ENCODE data around the gene RUNX1. TPM values are rescaled to one million over a fixed set of nuclear protein-coding genes. Genes with fewer than 3 reads are reported as not detected.

The RUNX1 gene
- total and polyA plus RNA-seq, 2 donors (not counting 3 experiments of a cell fraction or from before 2014, with no cell fraction given) = 4.6 to 17.9 TPM

DNA sequence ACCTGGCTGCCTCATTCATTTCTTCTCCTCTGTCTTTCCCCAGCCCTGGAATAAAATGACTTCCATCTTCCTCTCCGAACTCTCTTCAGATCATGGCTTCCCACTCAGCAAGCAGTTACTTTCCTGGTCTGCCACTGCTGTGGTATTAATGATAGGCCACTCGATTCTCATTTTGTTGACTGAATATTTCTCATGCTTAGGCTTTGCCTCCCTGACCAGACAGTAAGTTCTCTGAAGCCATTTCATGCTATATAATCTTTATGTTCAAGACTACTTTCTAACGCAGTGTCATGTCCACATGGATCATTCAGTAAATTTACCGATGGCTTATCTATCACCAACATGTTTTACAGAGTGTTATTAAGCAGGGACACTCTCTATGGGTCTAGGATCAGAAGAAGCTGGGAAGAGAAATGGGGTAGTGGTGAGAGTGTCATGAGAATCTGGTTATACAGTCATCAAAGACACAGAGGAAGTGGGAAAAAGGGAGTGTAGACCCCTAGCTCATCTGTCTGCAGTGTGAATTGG, 20.6 kb downstream of the RUNX1 start:
- CTCF ChIA-PET = interaction anchor here (0.9 kb wide), 1 partner anchor 20 kb away, joined by 3 read pairs; no protein-coding TSS in a partner anchor

More for the DNA sequence above, 20.6 kb downstream of the RUNX1 start:
- Histone ChIP-seq H4K20me1 (replicated peaks; ENCODE audit: control insufficient read depth, extremely low read depth, insufficient read depth, low read length) (no peaks in the 10 kb centered on the region), H3K27ac (ENCODE audit: insufficient read depth, low read depth, low read length) (no peak overlapping the region), H3K9me1 (replicated peaks; ENCODE audit: control insufficient read depth, extremely low read depth, insufficient read depth, low read length) (no peaks in the 10 kb centered on the region), H3K4me3 (replicated peaks in 1 of 3; ENCODE audit: insufficient read depth in 1 of 3, low read depth in 1 of 3, low read length in 3 of 3) (no peak overlapping the region), H3K4me1 (ENCODE audit: control insufficient read depth, extremely low read depth, insufficient read depth, low read length) (peaks cover 3% of the 10 kb centered on the region), H3K27me3 (ENCODE audit: control insufficient read depth in 2 of 2, insufficient read depth in 2 of 2, low read length in 2 of 2) (peaks cover 37 to 46% of the 10 kb centered on the region in 2 experiments), H3K9ac (replicated peaks; ENCODE audit: extremely low read depth, insufficient read depth, low read length) (no peak overlapping the region), H3K79me2 (ENCODE audit: control insufficient read depth, insufficient read depth, low read length) (no peaks in the 10 kb centered on the region), H2AFZ (ENCODE audit: low read depth, low read length) (no peak overlapping the region), H3K4me2 (ENCODE audit: insufficient read depth, low read length) (no peak overlapping the region), H3K9me3 (replicated peaks; ENCODE audit: control insufficient read depth, insufficient read depth, low read length) (no peaks in the 10 kb centered on the region), H3K36me3 (ENCODE audit: control insufficient read depth in 2 of 2, extremely low read depth in 1 of 2, insufficient read depth in 2 of 2, low read length in 2 of 2) (no peaks in the 10 kb centered on the region)
- TF ChIP-seq MAX (IDR thresholded peaks at IDR 0.05; ENCODE audit: insufficient read depth, insufficient read length) (no peak), GATA2 (IDR thresholded peaks at IDR 0.05; ENCODE audit: insufficient read depth, insufficient read length, low read depth, low read length) (no peak), FOS (IDR thresholded peaks at IDR 0.05; ENCODE audit: borderline replicate concordance, insufficient read depth, low read length) (no peak), POLR2AphosphoS5 (IDR thresholded peaks at IDR 0.05; ENCODE audit: insufficient read depth, low read depth, low read length) (no peak), EZH2 (IDR thresholded peaks at IDR 0.05; ENCODE audit: borderline replicate concordance, low read depth, low read length, severe bottlenecking) (no peak), MYC (IDR thresholded peaks at IDR 0.05; ENCODE audit: low read depth, low read length) (no peak), JUN (IDR thresholded peaks at IDR 0.05; ENCODE audit: borderline replicate concordance, insufficient read depth, insufficient read length, low read depth) (no peak), POLR2A (IDR thresholded peaks at IDR 0.05; ENCODE audit: low read depth, low read length) (no peak)
- TF ChIP-seq, protein P1, sequence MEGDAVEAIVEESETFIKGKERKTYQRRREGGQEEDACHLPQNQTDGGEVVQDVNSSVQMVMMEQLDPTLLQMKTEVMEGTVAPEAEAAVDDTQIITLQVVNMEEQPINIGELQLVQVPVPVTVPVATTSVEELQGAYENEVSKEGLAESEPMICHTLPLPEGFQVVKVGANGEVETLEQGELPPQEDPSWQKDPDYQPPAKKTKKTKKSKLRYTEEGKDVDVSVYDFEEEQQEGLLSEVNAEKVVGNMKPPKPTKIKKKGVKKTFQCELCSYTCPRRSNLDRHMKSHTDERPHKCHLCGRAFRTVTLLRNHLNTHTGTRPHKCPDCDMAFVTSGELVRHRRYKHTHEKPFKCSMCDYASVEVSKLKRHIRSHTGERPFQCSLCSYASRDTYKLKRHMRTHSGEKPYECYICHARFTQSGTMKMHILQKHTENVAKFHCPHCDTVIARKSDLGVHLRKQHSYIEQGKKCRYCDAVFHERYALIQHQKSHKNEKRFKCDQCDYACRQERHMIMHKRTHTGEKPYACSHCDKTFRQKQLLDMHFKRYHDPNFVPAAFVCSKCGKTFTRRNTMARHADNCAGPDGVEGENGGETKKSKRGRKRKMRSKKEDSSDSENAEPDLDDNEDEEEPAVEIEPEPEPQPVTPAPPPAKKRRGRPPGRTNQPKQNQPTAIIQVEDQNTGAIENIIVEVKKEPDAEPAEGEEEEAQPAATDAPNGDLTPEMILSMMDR (IDR thresholded peaks at IDR 0.05; ENCODE audit: extremely low read depth in 1 of 2, insufficient read depth in 1 of 2, low read depth in 1 of 2, low read length in 2 of 2) = no peak
- intact Hi-C loops (cut with micrococcal nuclease) = no loop called here
- BruUV-seq (replicated peaks) = no TSS peak
- FAIRE-seq = no peak
- POLR2A ChIA-PET = no interaction called here
- DNase-seq (ENCODE audit: low read depth, low spot score) = no peak
- dilution Hi-C loops (cut with MboI; ENCODE audit: extremely low pct_ligation_motif_present, low sequenced_read_pairs) = no loop called here

Data from endothelial cell of umbilical vein (primary cell).